Heart right ventricle (tissue), 16 donors: ENCODE results near the gene DNAH5. TPM values are rescaled to one million over a fixed set of nuclear protein-coding genes. Genes with fewer than 3 reads are reported as not detected.

Source experiments
- ATAC-seq, 8 donors: fragments of 200-7000 bp; cut with Tn5 transposase; one replicate each; pipeline ENCODE4 v1.9.1; 2020; ENCODE audit warnings: mild to moderate bottlenecking in 8 of 8, moderate library complexity in 8 of 8, moderate number of reproducible peaks in 1 of 8
- DNase-seq, 2 donors: peaks; one replicate each; pipeline ENCODE4 v3.0.0-alpha.2; 2020
- H3K27ac ChIP-seq, 10 donors: fragments of 200-600 bp; sonication (generic) in 2 of 10; one replicate each; pipeline versions ENCODE4 v1.5.0 to v1.8.0; 2020 to 2022; ENCODE audit warnings: mild to moderate bottlenecking in 3 of 10
- H3K27me3 ChIP-seq, 7 donors: fragments of 200-600 bp; one replicate each; pipeline ENCODE4 v1.8.0; 2021 to 2022; ENCODE audit warnings: mild to moderate bottlenecking in 2 of 7
- H3K36me3 ChIP-seq, 9 donors: fragments of 200-600 bp; sonication (generic) in 1 of 9; one replicate each; pipeline versions ENCODE4 v1.5.0 to v1.8.0; 2020 to 2022; ENCODE audit warnings: mild to moderate bottlenecking in 2 of 9
- H3K4me1 ChIP-seq, 9 donors: fragments of 200-600 bp; sonication (generic) in 1 of 9; one replicate each; pipeline versions ENCODE4 v1.5.0 to v1.8.0; 2020 to 2022; ENCODE audit warnings: mild to moderate bottlenecking in 4 of 9
- H3K4me3 ChIP-seq, 10 donors: fragments of 200-600 bp; sonication (generic) in 2 of 10; one replicate each; pipeline versions ENCODE4 v1.5.0 to v1.8.0; 2020 to 2022; ENCODE audit warnings: mild to moderate bottlenecking in 7 of 10, moderate library complexity in 2 of 10
- H3K9me3 ChIP-seq, 11 donors: fragments of 200-600 bp in 10 of 11; sonication (generic) in 2 of 11; one replicate each; pipeline versions ENCODE4 v1.5.0 to v1.8.0; 2013 to 2022; ENCODE audit warnings: mild to moderate bottlenecking in 2 of 11, control low read depth in 1 of 11, moderate library complexity in 1 of 11
- WGBS, 2 donors: extraction: QIAGEN DNeasy Blood & Tissue Kit; methylation state at CpG; one replicate each; pipeline ENCODE4 v1.1.7; 2013; ENCODE audit warnings: inconsistent platforms in 1 of 2; 5-methylcytosine and 5-hydroxymethylcytosine counted together
- intact Hi-C, 10 donors: fragments of 100-400 bp; cut with DNase I; formaldehyde crosslinking; loops; one replicate each; pipeline versions ENCODE4 v1.11.1 to v1.14.2; 2022
- polyA plus RNA-seq, 2 donors: library from polyadenylated mRNA; stranded (reverse); fragments of 200-250 nt; gene quantifications; one replicate each; pipeline ENCODE4 v1.2.3, GENCODE V29; 2013
- total RNA-seq, 10 donors: library from RNA; stranded (reverse); fragmentation: NEBNext Ultra II Directional in 3 of 10; extraction: Animal tissue kit (Norgen Biotek cat#: 25700) in 3 of 10; gene quantifications; one replicate each; pipeline versions ENCODE4 v1.2.1 to v1.2.4, GENCODE V29; 2021 to 2023
- TF ChIP-seq, protein P1 (sequence below), 9 donors: fragments of 200-600 bp; sonication (generic) in 2 of 9; IDR thresholded peaks; one replicate each; pipeline versions ENCODE4 v1.5.0 to v1.8.0; 2021 to 2022; ENCODE audit warnings: antibody characterized with exemption in 9 of 9, mild to moderate bottlenecking in 5 of 9, moderate library complexity in 1 of 9
- donor health status: Arrhythmogenic right ventricular cardiomyopathy.
- donor health status: ischemic (EF 13 %, LVEDD 7.1; RV severe dilation, severe dysfunction).
- donor health status: healthy with polysubstance abuse.
- donor health status: DM: no; HTN: yes; CAD: no.
- donor health status: DM: no; HTN: no; CAD: no.
- donor health status: ischemic (EF 25% LVEDD 6.9; RV normal size, moderate dysfunction).
- donor health status: ischemic (EF 25% LVEDD 5.7; RV mildly dilated, moderate dysfunction).
- donor health status: healthy.
- donor health status: DM: yes; HTN: yes; CAD: no.
- donor health status: Ischemic cardiomyopathy.
- donor health status: ischemic (EF 35%, LVEDD 5.7; RV mildly dilated, moderate dysfunction).
- donor health status: nonischemic (EF 11% LVEDD 7.7; RV severe dilation, severe dysfunction).
- donor health status: DM: yes; HTN: yes; CAD: no.
- donor health status: PGD.
- donor health status: ischemic (EF 29% LVEDD 5.4; RV normal size, mild dysfunction).
- donor health status: nonischemic (EF 23%, LVEDD 6.1; RV moderate dilation, normal function).

Gene DNAH5
- total and polyA plus RNA-seq, 12 donors: 0.02 to 0.53 (median 0.23) TPM; not detected in 2

DNA sequence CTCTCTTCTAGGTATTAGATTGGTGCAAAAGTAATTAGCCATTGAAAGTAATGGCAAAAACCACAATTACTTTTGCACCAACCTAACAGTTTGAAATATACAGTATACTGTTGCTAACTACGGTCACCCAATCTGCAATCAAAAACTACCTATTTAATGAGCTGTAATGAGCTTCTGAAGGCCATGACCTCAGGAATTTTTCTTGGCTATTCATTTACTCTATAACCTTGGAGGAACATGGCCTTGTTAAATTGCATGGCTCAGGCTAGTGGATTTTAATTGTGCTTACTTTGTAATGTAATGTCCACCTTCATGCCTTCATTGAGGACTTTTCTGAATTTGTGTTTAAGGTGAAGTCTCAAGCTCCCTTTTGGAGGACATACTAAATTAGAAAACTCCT is 24.7 kb downstream of the DNAH5 start:
- no peaks in the 10 kb centered on the region for H3K9me3 ChIP-seq
- no peaks in the 10 kb centered on the region for H3K36me3 ChIP-seq
- no peak overlapping the region for H3K27ac ChIP-seq
- H3K4me1 ChIP-seq: no peaks in the 10 kb centered on the region
- ATAC-seq: no peak
- DNase-seq: no peak
- intact Hi-C loops: no loop called here
- TF ChIP-seq, protein P1, sequence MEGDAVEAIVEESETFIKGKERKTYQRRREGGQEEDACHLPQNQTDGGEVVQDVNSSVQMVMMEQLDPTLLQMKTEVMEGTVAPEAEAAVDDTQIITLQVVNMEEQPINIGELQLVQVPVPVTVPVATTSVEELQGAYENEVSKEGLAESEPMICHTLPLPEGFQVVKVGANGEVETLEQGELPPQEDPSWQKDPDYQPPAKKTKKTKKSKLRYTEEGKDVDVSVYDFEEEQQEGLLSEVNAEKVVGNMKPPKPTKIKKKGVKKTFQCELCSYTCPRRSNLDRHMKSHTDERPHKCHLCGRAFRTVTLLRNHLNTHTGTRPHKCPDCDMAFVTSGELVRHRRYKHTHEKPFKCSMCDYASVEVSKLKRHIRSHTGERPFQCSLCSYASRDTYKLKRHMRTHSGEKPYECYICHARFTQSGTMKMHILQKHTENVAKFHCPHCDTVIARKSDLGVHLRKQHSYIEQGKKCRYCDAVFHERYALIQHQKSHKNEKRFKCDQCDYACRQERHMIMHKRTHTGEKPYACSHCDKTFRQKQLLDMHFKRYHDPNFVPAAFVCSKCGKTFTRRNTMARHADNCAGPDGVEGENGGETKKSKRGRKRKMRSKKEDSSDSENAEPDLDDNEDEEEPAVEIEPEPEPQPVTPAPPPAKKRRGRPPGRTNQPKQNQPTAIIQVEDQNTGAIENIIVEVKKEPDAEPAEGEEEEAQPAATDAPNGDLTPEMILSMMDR (IDR thresholded peaks at IDR 0.05): no peak
- no peaks in the 10 kb centered on the region for H3K27me3 ChIP-seq
- WGBS, 2 donors: 83 to 97% methylated on average over 1 of the region's 1 CpG
- no peak overlapping the region for H3K4me3 ChIP-seq

DNA sequence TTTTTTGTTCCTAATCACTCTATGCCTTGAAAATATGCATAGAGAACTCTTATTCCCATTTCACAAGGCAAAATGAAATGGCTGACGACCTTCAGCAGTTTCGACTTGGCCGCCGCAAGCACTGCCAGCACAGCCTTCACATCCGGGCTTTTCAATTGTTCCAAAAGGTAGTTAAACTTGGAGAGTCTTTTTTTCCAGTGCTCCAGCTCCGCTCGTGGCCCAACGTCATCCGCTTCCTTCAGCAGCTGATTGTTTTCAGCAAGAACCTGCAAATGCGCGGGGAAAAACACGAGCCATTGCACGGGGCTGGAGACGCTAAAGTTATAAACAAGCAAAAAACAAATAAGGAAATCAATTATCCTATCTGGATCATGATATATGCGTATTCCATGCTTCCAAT is 25.4 kb downstream of the DNAH5 start:
- Histone ChIP-seq H3K4me1 (no peaks in the 10 kb centered on the region), H3K27me3 (no peaks in the 10 kb centered on the region), H3K9me3 (no peaks in the 10 kb centered on the region), H3K27ac (no peak overlapping the region), H3K36me3 (no peaks in the 10 kb centered on the region), H3K4me3 (no peak overlapping the region)
- ATAC-seq (no peak), DNase-seq (no peak)
- 82 to 88% methylated on average over 15 of the region's 15 CpGs for WGBS, 2 donors
- intact Hi-C loops: no loop called here
- TF ChIP-seq, protein P1 (IDR thresholded peaks at IDR 0.05): no peak

DNA sequence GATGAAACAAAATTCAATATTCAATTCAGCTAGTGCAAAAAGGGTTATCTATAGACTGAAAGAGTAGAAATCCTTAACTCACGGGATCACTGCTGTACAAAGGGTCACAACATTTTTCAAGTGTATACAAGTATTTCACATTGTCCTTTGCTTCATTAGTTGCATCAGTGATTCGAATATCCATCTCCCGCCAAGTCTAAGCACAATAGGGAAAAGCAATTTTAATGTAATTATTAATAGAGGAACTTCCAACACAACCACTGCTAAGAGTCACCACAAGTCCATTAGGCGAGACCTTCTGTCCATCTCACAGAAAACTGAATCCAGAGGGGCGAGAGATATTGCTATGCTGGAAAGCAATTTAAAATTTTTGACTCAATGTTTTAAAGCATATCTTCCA is 27.4 kb downstream of the DNAH5 start:
- no peaks in the 10 kb centered on the region for H3K36me3 ChIP-seq
- H3K27ac ChIP-seq: no peak overlapping the region
- TF ChIP-seq, protein P1 (IDR thresholded peaks at IDR 0.05): no peak
- no peaks in the 10 kb centered on the region for H3K27me3 ChIP-seq
- 86 to 87% methylated on average over 5 of the region's 5 CpGs for WGBS, 2 donors
- intact Hi-C loops: no loop called here
- no peaks in the 10 kb centered on the region for H3K4me1 ChIP-seq
- DNase-seq (no peak), ATAC-seq (no peak)
- H3K9me3 ChIP-seq: no peaks in the 10 kb centered on the region
- no peak overlapping the region for H3K4me3 ChIP-seq

DNA sequence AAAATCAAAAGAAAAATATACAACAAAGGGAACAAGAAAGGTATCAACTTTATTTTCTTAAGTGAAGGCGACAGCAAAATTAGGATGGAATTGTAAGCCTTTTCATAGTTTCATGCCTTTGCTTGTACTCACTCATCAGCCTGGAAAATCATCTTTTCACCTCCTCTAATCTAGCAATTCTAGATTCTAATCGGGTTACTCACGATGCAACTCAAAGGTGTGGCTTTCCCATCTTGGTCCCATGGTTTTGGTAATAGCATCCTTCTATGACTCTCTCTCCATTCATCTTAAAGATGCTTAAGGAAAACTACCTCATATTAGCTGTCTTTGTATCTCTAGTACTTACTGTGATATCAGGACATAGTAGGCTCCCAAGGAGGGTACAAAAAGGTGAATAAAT is 30.5 kb downstream of the DNAH5 start:
- DNase-seq (no peak), ATAC-seq (no peak)
- Histone ChIP-seq H3K27ac (no peak overlapping the region), H3K4me1 (no peaks in the 10 kb centered on the region), H3K9me3 (no peaks in the 10 kb centered on the region), H3K36me3 (no peaks in the 10 kb centered on the region), H3K4me3 (no peak overlapping the region), H3K27me3 (no peaks in the 10 kb centered on the region)
- intact Hi-C loops: no loop called here
- 84 to 90% methylated on average over 3 of the region's 3 CpGs for WGBS, 2 donors
- TF ChIP-seq, protein P1 (IDR thresholded peaks at IDR 0.05): no peak
